ENCODE data around the gene UNK.

- TF ChIP-seq EZH2 (IDR thresholded peaks at IDR 0.05; ENCODE audit: low read depth) (no peak), CTCF (conservative IDR thresholded peaks at IDR 0.05) (no peak)
These were observed 30.9 kb upstream of the UNK start for GRCh38 chr17:75753514-75754377.
